Panc1 (cell line): ENCODE measurements around the gene EFL1. TPM values are rescaled to one million over a fixed set of nuclear protein-coding genes. Genes with fewer than 3 reads are reported as not detected.
"Not testable (repeated sequence)": the region's sequence is repeated elsewhere in the genome, so short reads cannot be mapped to it uniquely, and the experiment has no call there.

Source experiments
- ATAC-seq: fragments of 200-7000 bp; cut with Tn5 transposase; 2 replicates; pipeline ENCODE4 v1.9.1; 2020; ENCODE audit warnings: mild to moderate bottlenecking, moderate library complexity
- BruUV-seq: library from RNA; stranded (reverse); fragments of 400-500 nt; replicated peaks from 2 replicates; lab custom pipeline; 2021; lab: Mats Ljungman, UMichigan
- CTCF ChIA-PET: fragments of 300-600 bp; sonication (Branson Sonifier 250); formaldehyde crosslinking; loops from one replicate; lab custom pipeline; 2022; ENCODE audit warnings: antibody characterized with exemption; lab: Charles Lee
- POLR2A ChIA-PET: fragments of 300-600 bp; sonication (Branson Sonifier 250); formaldehyde crosslinking; loops from one replicate; lab custom pipeline; 2022; ENCODE audit warnings: antibody characterized with exemption; lab: Charles Lee
- DNase-seq: peaks from one replicate; pipeline ENCODE4 v3.0.0-alpha.2; 2010; ENCODE audit warnings: low read depth, low spot score
- H3K27ac ChIP-seq: 2 replicates; pipeline ENCODE4 v1.5.1; 2011; ENCODE audit warnings: mild to moderate bottlenecking, low read length, inconsistent platforms
- H3K27me3 ChIP-seq: fragments of 200-500 bp; sonication (Bioruptor generic); 2 replicates; pipeline ENCODE4 v1.6.0; 2014; ENCODE audit warnings: low read length, inconsistent platforms; ENCODE audit not compliant: control insufficient read depth, insufficient read depth
- H3K36me3 ChIP-seq: fragments of 200-500 bp; sonication (Bioruptor generic); 2 replicates; pipeline ENCODE4 v1.5.1; 2014; ENCODE audit warnings: inconsistent platforms, mild to moderate bottlenecking, low read length, moderate library complexity; ENCODE audit not compliant: control insufficient read depth, insufficient read depth
- H3K4me1 ChIP-seq: 2 replicates; pipeline ENCODE4 v1.5.1; 2011; ENCODE audit warnings: inconsistent platforms, mild to moderate bottlenecking, low read length, moderate library complexity; ENCODE audit not compliant: control insufficient read depth, insufficient read depth
- H3K4me3 ChIP-seq, 2 experiments: 2 replicates each; pipeline ENCODE4 v1.5.1; 2011 to 2012; ENCODE audit warnings: low read depth in 2 of 2, low read length in 2 of 2, mild to moderate bottlenecking in 2 of 2, inconsistent platforms in 1 of 2, moderate library complexity in 1 of 2
- H3K9me3 ChIP-seq: fragments of 200-500 bp; sonication (Bioruptor generic); 2 replicates; pipeline ENCODE4 v1.5.1; 2014; ENCODE audit warnings: low read depth, mild to moderate bottlenecking, inconsistent platforms, low read length, moderate library complexity; ENCODE audit not compliant: control insufficient read depth, insufficient read depth
- CTCF ChIP-seq: fragments of 450-650 bp; IDR thresholded peaks from 2 replicates; pipeline ENCODE4 v1.5.1; 2017; ENCODE audit warnings: mild to moderate bottlenecking
- POLR2AphosphoS5 ChIP-seq: IDR thresholded peaks from 2 replicates; pipeline ENCODE4 v1.6.1; 2012; ENCODE audit warnings: mild to moderate bottlenecking, low read depth, low read length, moderate library complexity
- REST ChIP-seq, 2 experiments: IDR thresholded peaks; 2 replicates each; pipeline ENCODE4 v1.6.1; 2011 to 2012; ENCODE audit warnings: low read depth in 2 of 2, control low read depth in 1 of 2, low read length in 1 of 2, mild to moderate bottlenecking in 1 of 2, moderate library complexity in 1 of 2; ENCODE audit not compliant: insufficient read depth in 1 of 2
- SIN3A ChIP-seq: IDR thresholded peaks from 2 replicates; pipeline ENCODE4 v1.6.1; 2012; ENCODE audit warnings: low read depth, mild to moderate bottlenecking, low read length, moderate library complexity, borderline replicate concordance; ENCODE audit not compliant: insufficient read depth
- TCF7L2 ChIP-seq: IDR thresholded peaks from 2 replicates; pipeline ENCODE4 v1.6.1; 2011; ENCODE audit warnings: mild to moderate bottlenecking, low read depth, low read length, inconsistent platforms
- in situ Hi-C: cut with HindIII; loops from 2 replicates; pipeline ENCODE4 v1.10.0; 2016; ENCODE audit warnings: low sequenced_read_pairs, low pct_unique_long_range_greater_than_20kb
- intact Hi-C: fragments of 100-400 bp; cut with micrococcal nuclease; formaldehyde crosslinking; loops from one replicate; pipeline ENCODE4 v1.10.0; 2022; ENCODE audit not compliant: unreplicated experiment
- total RNA-seq: library from RNA; stranded (reverse); gene quantifications from one replicate; pipeline ENCODE4 v1.2.1, GENCODE V29; 2021; ENCODE audit not compliant: unreplicated experiment

Gene EFL1
- total RNA-seq, 1 experiment from 2014 or later, result 20.2 TPM

- H3K4me3 ChIP-seq, H3K27ac ChIP-seq, POLR2A ChIA-PET, ATAC-seq, DNase-seq, BruUV-seq, H3K4me1 ChIP-seq, H3K36me3 ChIP-seq, in situ Hi-C loops, intact Hi-C loops, H3K27me3 ChIP-seq, CTCF ChIA-PET, H3K9me3 ChIP-seq: not testable (repeated sequence)
Observed at GRCh38 chr15:82243644-82244043, 18.9 kb downstream of the EFL1 start.

GRCh38 chr15:82241836-82242499, 20.6 kb downstream of the EFL1 start:
- H3K9me3 ChIP-seq, DNase-seq, ATAC-seq, CTCF ChIA-PET, H3K4me3 ChIP-seq, in situ Hi-C loops, H3K36me3 ChIP-seq, H3K4me1 ChIP-seq, H3K27me3 ChIP-seq, intact Hi-C loops, BruUV-seq, H3K27ac ChIP-seq, POLR2A ChIA-PET: not testable (repeated sequence)

GRCh38 chr15:82239685-82240391, 22.7 kb downstream of the EFL1 start:
- CTCF ChIA-PET, result no interaction called here
- DNase-seq (no peak), ATAC-seq (no peak)
- in situ Hi-C loops (no loop called here), intact Hi-C loops (no loop called here)
- Histone ChIP-seq H3K4me1 (no peaks in the 10 kb centered on the region), H3K9me3 (no peaks in the 10 kb centered on the region), H3K27ac (no peak overlapping the region), H3K27me3 (no peaks in the 10 kb centered on the region), H3K4me3 (no peak overlapping the region), H3K36me3 (peaks cover 3% of the 10 kb centered on the region; the same call in 1 of the 2 replicates)
- no TSS peak for BruUV-seq
- TF ChIP-seq SIN3A (no peak), TCF7L2 (no peak), CTCF (no peak), POLR2AphosphoS5 (no peak), REST (IDR thresholded peaks at IDR 0.05; ENCODE audit: insufficient read depth in 1 of 2, low read depth in 2 of 2, low read length in 1 of 2) (no peak)
- POLR2A ChIA-PET, result no interaction called here

- H3K27me3 ChIP-seq, DNase-seq, H3K9me3 ChIP-seq, POLR2A ChIA-PET, CTCF ChIA-PET, H3K27ac ChIP-seq, in situ Hi-C loops, H3K4me3 ChIP-seq, H3K4me1 ChIP-seq, ATAC-seq, intact Hi-C loops, H3K36me3 ChIP-seq, BruUV-seq: not testable (repeated sequence)
Observed at GRCh38 chr15:82237944-82238534, 24.5 kb downstream of the EFL1 start.
